CD4-positive, alpha-beta T cell treated with Interleukin-17A for 4 hours (primary cell): ENCODE measurements around the gene RWDD4.
"Not testable (repeated sequence)": the region's sequence is repeated elsewhere in the genome, so short reads cannot be mapped to it uniquely, and the experiment has no call there.

ENCODE experiments used
- DNase-seq: peaks from one replicate; pipeline ENCODE4 v3.0.0-alpha.2; 2020; ENCODE audit warnings: mixed read lengths

RWDD4 gene

GRCh38 chr4:183635321-183635720 lies 23.7 kb downstream of the RWDD4 start:
- DNase-seq = no peak

GRCh38 chr4:183633476-183634400 lies 25.2 kb downstream of the RWDD4 start:
- DNase-seq = no peak

- DNase-seq = no peak
Observed at GRCh38 chr4:183632689-183633088, 26.3 kb downstream of the RWDD4 start.

GRCh38 chr4:183631577-183632198 lies 27.3 kb downstream of the RWDD4 start:
- no peak for DNase-seq

- DNase-seq = no peak
Observed at GRCh38 chr4:183627979-183628588, 30.9 kb downstream of the RWDD4 start.

DNA sequence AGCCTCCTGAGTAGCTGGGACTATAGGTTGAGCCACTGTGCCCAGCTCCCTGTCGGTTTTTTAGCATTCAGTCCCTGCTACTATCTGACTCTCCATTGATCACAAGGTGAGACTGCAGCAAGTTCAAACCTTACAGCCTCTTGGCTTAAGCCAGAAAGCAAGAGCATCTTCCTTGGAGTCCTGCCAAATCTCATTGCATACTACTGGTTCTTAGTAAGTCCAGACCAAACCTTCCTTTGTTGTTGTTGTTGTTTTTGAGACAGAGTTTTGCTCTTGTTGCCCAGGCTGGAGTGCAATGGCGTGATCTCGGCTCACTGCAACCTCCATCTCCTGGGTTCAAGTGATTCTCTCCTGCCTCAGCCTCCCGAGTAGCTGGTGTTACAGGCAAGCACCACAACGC lies 31.7 kb downstream of the RWDD4 start:
- DNase-seq = not testable (repeated sequence)

DNA sequence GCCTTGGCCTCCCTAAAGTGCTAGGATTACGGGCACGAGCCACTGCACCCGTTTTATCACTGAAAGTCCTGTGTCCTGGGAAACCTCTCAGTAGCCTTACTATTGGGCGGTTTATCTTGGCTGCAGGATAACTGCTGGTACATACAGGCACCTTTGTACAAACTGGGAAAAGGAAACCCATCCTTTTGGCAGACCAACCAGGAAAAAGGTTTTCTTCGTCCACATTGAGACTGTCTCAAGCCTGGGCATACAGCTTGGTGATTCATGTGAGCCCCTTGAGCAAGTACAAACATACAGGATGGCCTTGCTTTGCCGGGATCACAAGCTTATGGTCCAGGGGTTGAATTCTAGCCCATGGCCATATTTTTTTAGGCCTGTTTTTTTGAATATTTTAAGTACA lies 32.8 kb downstream of the RWDD4 start:
- DNase-seq = no peak

DNA sequence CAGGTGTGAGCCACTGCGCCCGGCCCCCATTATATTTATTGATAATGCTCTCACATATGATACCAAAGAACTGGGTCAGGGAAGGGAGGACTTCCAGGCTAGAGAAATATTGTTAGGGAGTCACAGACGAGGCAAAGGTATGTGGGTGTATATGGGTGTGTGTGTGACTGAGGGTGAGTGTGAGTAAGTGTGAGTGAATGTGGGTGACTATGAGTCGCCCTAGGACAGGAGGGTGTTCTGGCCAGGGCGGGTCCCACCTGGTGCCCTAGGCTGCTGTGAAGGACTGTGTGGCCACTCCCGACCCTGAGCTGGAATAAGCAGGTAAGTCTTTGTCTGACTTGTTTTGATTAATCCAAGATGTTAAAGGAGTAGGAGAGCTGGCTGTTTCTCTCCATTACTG lies 34.4 kb downstream of the RWDD4 start:
- DNase-seq = no peak

DNA sequence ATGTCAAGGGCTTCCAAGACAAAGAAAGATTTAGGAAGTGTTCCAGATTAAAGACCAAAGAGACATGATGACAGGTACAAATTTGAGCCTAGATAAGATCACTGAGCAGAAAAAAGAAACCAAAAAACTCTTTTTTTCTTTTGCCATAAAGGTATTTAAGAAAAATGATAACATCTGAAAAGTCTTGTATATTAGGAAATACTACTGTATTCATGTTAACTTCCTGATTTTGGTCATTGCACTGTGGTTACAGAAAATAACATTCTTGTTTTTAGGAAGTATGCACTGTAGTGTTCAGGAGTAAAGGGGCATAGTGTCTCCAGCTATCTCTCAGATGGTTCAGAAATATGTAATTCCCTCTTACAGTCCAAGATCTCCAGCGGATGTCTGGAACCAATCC lies 37.1 kb downstream of the RWDD4 start:
- DNase-seq = no peak

DNA sequence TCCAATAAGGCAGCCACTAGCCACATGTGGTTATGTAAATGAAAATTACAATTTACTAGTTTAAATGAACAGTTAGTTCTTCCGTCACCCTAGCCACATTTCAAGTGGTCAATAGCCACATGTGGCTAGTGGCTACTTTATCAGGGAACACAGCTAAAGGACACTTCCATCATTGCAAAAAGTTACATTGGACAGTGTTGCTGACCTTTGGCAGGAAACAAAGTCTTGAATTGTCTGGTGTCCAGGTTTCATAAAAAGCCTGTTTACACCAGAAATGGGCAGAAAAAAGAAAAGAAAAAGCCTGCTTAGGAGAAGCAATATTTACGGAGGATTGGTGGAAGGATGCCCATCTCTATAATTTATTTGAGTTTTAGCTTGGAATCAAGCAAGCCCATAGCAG lies 38.6 kb downstream of the RWDD4 start:
- no peak for DNase-seq

GRCh38 chr4:183618681-183619080 lies 40.3 kb downstream of the RWDD4 start:
- no peak for DNase-seq

DNA sequence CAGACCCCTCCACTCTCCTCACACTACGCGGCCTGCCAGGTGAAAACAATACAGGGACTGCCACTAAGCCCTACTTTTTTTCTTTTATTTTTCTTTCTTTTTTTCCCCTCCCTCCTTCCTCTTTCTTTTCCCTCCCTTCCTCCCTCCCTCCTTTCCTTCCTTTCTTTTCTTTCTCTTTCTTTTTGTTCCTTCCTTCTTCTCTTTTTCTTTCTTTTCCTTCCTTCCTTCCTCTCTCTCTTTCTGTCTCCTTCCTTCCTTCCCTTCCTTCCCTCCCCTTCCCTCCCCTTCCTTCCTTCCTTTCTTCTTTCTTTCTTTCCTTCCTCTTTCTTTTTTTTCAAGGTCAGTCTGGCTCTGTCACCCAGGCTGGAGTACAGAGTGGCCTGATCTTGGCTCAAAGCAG lies 41.9 kb downstream of the RWDD4 start:
- DNase-seq = no peak

- no peak for DNase-seq
Observed at GRCh38 chr4:183612329-183613250, 46.4 kb downstream of the RWDD4 start.

DNA sequence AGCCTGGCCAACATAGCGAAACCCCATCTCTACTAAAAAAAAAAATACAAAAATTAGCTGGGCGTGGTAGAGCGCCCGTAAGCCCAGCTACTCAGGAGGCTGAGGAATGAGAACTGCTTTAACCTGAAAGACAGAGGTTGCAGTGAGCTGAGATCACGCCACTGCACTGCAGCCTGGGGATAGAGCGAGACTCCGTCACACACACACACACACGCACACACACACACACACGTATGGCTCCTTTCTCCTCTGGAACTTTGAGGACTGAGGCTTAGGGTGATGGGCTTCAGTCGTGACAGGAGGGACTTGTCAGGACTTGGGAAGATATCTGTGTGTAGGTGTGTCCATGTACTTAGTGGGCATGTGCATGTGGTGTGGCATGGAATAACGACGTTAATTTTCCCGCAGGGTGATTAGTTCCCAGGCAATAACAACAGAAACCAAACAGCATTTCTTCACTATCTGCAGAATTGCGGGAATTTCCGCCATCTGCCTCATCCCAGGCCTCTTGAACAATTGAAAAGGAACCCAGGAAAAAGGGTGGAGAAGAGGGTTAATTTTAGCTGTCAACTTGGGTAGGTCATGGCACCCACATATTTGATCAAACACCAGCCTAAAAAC lies 47.7 kb downstream of the RWDD4 start:
- no peak for DNase-seq

GRCh38 chr4:183610613-183611012 lies 48.4 kb downstream of the RWDD4 start:
- no peak for DNase-seq

- DNase-seq = no peak
Observed at GRCh38 chr4:183610033-183610432, 49.0 kb downstream of the RWDD4 start.

GRCh38 chr4:183609151-183609550 lies 49.8 kb downstream of the RWDD4 start:
- no peak for DNase-seq

DNA sequence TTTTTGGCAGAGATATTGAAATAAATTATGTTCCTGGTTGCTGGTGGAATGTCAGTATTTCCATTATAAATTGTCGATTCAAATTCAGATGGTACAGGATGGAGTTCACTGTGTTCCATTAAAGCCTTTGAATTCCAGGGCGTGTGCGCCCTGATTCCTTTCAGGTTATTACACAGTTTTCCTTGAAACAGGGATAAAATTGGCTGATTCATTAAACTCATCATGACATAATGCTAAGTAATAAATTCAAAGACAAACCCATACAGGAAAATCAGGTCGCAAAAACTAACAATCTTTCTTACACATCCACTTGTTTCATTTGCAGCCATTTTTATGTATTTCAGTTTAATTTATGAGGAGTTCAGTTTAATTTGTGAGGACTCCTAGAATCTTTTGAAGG lies 51.1 kb downstream of the RWDD4 start:
- no peak for DNase-seq

- no peak for DNase-seq
Observed at GRCh38 chr4:183602557-183603027, 56.4 kb downstream of the RWDD4 start.

GRCh38 chr4:183601381-183601780 lies 57.6 kb downstream of the RWDD4 start:
- no peak for DNase-seq

DNA sequence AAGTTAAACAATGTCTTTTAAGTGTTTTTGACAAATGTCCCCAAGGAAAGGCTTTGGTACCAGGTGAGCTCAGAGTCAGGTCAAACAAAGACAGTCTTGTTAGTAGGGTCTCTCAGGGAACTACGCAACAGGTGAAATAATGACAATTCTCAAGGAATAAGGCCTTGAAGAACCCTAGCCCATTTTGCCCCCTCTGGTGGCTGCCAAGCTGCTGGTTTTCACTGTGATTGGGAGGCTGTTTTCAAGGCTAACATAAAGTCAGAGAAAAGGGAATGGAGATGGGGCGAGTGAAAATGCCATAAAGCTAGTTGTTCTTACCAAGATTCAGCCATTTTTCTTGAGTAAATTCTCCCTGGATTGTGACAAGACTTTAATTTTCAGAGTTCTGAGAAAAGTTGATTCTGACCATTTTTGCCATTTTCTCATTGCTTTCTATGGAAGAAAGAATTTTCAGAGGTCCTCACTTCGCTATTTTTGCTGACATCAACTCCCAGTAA lies 58.7 kb downstream of the RWDD4 start:
- DNase-seq = peak; percentile 37

- DNase-seq = no peak
Observed at GRCh38 chr4:183599690-183600089, 59.3 kb downstream of the RWDD4 start.
